ENCODE results near the gene RGL2.
"Not testable (repeated sequence)": the region's sequence is repeated elsewhere in the genome, so short reads cannot be mapped to it uniquely, and the experiment has no call there.

RGL2 gene, protein sequence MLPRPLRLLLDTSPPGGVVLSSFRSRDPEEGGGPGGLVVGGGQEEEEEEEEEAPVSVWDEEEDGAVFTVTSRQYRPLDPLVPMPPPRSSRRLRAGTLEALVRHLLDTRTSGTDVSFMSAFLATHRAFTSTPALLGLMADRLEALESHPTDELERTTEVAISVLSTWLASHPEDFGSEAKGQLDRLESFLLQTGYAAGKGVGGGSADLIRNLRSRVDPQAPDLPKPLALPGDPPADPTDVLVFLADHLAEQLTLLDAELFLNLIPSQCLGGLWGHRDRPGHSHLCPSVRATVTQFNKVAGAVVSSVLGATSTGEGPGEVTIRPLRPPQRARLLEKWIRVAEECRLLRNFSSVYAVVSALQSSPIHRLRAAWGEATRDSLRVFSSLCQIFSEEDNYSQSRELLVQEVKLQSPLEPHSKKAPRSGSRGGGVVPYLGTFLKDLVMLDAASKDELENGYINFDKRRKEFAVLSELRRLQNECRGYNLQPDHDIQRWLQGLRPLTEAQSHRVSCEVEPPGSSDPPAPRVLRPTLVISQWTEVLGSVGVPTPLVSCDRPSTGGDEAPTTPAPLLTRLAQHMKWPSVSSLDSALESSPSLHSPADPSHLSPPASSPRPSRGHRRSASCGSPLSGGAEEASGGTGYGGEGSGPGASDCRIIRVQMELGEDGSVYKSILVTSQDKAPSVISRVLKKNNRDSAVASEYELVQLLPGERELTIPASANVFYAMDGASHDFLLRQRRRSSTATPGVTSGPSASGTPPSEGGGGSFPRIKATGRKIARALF

DNA sequence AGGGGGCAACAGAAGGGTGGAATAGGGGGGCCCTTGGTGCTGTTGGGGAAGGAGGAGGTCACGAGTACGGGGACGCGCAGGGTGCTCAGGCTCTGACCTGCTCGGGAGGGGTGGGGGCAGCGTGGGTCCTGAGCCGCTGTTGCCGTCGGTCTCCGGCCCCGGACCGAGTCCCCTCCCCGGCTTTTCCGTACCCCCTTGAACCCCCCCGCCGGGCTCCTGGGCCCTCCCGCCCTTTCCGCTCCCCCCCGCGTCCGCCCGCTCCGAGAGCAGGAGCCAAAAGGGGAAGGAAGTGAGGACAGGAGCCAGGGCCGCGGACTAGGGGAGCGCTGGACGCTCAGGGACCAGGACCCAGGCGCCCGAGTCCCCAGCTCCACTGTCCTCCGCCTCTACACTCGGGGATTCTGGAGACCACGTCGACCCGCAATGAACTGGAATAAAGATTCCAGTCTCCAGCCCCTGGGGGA, at the start of gene RGL2:
RGL2 (minus strand) TSS at position 170 of the 464 bp plus-strand sequence. CDS start 332 bp downstream, outside the sequence.
- peak in 1 of 2 donors; percentile 41 for DNase-seq (ENCODE audit: low read depth in 2 of 2)

DNA sequence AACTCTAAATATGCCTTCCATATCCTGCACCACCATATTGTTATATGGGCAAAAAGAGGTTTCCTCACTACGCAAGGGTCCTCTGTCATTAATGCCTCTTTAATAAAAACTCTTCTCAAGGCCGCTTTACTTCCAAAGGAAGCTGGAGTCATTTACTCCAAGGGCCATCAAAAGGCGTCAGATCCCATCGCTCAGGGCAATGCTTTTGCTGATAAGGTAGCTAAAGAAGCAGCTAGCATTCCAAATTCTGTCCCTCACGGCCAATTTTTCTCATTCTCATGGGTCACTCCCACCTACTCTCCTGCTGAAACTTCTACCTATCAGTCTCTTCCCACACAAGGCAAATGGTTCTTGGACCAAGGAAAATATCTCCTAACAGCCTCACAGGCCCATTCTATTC, 49.1 kb upstream of the RGL2 start:
- no peak for DNase-seq (ENCODE audit: low read depth in 2 of 2)

DNA sequence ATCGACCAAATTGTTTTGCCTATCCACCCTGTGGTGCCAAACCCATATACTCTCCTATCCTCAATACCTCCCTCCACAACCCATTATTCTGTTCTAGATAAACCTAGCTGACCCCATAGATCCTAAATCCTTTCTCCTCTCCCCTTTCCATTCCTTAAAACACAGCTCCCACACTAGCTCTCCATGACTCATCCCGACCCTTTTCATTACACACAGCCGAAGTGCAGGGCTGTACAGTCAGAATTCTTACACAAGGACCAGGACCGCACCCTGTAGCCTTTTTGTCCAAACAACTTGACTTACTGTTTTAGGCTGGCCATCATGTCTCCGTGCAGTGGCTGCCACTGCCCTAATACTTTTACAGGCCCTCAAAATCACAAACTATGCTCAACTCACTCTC, 48.2 kb upstream of the RGL2 start:
- not testable (repeated sequence) for DNase-seq (ENCODE audit: low read depth in 2 of 2)

DNA sequence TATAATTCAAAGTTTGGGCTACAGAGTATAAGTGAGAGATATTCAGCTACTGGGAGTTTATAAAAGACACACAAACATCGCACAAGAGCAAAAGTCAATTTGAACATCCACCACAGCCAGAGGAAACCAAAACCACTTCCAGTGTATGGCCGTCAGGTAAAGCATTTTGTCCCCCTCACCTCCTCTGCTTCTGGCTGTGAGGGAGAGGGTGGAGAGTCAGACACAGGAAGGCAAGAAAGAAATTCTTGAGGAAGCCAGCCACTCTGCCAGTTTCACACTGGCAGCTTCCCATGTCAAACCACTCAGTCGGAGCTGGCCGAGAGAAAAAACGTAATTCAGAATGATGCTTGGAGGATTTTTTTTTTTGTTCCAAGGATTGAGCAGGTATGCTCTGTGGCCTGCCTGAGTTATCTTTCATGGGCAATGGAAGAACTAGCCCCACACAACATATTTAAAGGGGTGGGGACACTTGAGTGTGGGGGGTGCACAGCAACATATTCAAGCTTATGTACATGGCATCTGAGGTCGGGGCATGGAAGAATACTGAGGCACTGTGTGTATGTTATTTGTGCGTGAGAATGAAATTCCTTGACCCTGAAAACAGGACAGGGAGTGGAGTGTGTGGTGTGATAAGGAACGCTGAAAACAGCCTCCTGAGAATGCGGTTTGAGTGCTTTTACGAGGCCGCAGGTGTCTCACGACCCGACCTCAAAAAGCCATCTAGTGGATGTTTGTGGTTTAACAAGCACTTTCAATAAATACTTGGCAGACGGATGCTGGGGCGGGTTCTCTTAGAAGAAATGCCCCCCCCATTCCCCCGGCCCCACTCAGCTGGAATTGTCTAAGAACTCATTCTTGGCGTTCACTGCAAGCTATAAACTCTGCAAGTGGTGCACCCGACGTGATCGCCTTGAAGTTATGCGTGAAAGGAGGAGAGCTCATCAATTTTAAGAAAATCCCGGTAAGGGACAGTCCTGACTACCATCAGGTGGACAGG, 46.3 kb upstream of the RGL2 start:
- peak in 1 of 2 donors; percentile 38 for DNase-seq (ENCODE audit: low read depth in 2 of 2)

DNA sequence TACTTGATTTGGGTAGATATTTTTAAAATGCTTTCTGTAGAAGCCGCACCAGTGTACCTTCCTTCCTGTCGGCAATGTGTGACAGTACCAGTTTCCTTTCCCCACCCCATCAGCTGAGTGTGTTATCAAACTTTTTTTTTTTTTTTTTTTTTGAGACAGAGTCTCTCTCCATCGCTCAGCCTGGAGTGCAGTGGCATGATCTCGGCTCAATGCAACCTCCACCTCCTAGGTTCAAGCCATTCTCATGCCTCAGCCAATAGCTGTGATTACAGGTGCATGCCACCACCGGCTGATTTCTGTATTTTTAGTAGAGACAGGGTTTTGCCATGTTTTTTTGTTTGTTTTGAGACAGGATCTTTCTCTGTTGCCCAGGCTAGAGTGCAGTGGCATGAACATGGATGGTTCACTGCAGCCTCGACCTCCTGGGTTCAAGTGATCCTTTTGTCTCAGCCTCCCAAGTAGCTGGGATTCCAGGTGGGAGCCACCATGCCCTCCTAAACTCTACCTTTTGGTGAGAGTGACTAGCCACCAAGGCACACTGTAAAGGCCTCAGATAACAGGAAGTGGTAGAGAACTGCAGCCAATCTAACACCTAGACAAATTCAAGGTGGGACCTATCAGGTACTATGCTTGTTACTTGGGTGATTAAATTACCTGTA, 45.3 kb upstream of the RGL2 start:
- DNase-seq (ENCODE audit: low read depth in 2 of 2), result no peak

DNA sequence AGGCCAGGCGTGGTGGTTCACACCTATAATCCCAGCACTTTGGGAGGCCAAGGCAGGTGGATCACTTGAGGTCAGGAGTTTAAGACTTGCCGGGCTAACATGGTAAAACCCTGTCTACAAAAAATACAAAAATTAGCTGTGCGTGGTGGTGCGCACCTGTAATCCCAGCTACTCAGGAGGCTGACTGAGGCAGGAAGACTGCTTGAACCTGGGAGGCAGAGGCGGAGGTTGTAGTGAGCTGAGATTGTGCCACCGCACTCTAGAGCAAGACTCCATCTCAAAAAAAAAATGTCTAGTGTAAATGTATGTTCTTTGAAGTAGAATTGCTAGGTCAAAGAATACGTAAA, 44.8 kb upstream of the RGL2 start:
- not testable (repeated sequence) for DNase-seq (ENCODE audit: low read depth in 2 of 2)

DNA sequence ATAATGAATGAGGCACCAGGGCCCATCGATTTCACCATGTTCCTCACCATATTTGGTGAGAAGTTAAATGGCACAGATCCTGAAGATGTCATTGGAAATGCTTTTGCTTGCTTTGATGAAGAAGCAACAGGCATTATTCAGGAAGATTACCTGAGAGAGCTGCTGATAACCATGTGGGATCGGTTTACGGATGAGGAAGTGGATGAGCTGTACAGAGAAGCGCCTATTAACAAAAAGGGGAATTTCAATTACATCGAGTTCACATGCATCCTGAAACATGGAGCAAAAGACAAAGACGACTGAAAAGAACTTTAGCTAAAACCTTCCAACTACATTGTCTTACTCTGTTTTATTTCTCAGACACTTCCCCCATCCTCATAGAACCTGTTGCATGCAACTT, 40.5 kb upstream of the RGL2 start:
- no peak for DNase-seq (ENCODE audit: low read depth in 2 of 2)

DNA sequence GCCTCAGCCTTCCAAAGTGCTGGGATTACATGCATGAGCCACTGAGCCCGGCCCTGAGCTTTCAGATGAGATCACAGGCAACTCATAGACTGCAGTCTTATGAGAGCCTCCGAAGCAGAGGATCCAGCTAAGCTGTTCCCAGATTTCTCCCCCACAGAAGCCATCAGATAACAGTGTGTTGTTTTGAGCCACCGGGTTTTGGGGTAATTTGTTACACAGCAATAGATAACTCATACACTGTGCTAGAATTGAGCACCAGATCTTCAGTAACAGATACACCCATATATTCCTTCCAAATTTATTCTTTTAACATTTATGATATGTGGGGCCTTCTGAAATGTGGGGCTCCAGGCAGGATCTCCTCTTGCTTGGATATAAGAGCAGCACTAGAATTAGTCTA, 37.8 kb upstream of the RGL2 start:
- DNase-seq (ENCODE audit: low read depth in 2 of 2), result no peak

DNA sequence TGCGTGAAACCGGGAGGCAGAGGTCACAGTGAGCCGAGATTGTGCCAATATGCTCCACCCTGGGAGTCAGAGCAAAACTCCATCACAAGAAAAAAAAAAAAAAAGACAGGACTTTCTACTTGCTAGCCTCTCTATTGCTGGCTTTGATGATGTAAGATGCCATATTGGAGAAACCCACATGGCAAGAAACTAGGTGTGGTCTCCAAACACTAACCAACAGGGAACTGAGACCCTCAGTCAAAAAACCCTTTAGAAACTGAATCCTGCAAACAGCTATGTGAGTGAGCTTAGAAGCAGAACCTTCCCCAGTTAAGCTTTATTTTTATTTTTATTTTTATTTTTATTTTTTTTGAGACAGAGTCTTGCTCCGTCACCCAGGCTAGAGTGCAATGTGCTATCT, 37.2 kb upstream of the RGL2 start:
- DNase-seq (ENCODE audit: low read depth in 2 of 2), result no peak

DNA sequence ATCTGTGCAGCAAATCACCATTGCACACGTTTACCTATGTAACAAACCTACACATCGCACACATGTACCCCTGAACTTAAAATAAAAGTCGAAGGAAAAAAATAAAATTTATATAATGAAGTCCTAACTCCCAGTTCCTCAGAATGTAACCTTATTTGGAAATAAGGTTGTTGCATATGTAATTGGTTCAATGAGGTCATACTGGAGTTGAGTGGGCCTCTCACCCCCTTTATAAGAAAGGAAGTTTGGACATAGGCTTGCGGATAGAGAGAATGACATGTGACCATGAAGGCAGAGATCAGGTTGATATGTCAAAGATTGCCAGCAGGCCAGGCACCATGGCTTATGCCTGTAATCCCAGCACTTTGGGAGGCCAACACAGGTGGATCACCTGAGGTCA, 34.9 kb upstream of the RGL2 start:
- DNase-seq (ENCODE audit: low read depth in 2 of 2), result no peak

DNA sequence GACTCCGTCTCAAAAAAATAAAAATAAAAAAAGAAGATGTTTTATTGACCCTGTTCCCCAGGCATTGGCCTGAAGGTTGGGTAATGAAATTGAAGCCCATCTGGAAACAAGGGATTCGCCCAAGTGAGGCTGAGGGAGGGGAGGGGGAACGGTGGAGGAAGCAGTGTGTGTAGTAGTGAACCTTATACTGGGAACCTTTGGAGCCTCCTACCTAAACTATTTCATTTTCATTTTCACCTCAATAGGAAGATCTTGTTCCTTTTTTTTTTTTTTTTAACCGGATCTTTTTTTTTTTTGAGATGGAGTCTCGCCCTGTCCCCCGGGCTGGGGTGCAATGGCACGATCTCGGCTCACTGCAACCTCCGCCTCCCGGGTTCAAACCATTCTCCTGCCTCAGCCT, 32.0 kb upstream of the RGL2 start:
- no peak for DNase-seq (ENCODE audit: low read depth in 2 of 2)

DNA sequence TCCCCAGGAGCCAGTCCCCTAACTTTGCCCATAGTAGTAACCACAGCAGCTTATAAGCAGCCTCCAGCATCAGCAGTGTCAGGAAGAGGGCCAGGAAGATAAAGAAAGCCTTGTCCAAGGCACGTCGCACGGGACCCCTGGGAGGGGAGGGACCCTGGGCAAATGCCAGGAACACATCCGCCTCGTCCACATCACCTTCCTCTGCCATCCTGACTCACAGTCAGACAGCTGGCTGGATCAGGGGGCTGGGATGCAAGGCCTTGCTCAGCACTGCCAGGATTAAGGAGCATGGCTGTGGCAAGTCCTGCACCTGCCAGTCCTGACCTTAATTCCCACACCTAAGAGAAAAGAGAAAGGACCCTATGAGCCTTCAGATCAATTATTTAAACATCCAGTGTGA, 30.3 kb upstream of the RGL2 start:
- no peak for DNase-seq (ENCODE audit: low read depth in 2 of 2)

DNA sequence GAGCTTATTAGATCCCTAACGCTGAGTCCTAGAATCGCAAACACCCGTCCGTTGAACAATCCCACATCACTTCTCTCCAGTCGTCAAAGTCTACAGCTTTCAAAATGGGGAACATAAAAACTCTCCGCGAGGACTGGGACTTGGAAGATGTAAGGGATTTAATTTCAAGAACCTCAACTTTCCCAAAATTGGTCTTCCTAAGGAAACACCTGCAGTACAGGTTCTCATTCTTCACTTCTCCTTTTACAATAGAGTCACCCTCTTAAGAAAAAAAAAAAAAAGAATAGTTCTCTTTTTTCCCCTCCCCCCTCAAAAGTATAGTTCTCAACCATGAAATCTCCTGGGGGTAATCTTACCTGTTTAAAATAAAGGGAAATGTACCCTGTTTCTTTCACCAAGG, 25.4 kb upstream of the RGL2 start:
- no peak for DNase-seq (ENCODE audit: low read depth in 2 of 2)

DNA sequence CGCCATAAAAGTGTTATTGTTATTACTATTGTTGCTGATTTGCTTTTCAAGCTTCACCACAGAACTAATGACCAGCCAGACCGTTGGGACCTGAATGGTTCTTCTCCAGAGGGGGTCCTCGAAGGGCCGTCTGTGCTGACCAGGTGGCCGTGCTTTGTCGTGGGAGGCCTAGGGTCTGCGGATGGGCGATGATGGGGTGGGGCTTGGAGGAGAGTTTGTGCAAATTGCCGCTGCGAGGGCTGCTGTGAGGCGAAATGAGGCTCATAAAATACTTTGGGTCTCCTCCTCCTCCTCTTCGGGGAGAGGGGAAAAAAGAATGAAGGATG, 24.8 kb upstream of the RGL2 start:
- DNase-seq (ENCODE audit: low read depth in 2 of 2), result no peak

DNA sequence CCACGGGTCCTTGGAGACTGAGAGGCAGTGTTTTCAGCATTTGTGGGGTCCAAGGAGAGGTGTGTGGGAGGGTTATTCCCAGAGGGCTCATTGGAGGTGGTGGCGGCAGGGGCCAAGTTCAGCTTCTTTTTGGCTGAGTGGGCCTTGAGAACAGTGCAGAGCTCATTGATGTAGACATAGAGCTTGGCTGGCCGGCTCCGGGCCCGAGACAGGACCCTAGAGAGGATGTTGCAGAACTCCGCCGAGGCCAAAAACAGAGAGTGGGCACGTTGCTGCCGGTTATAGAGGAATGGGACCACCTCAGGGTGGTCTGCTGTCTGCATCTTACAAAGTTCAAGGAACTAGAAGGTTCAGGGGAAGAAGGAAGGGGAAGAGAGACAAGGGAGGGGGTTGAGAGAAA, 22.5 kb upstream of the RGL2 start:
- DNase-seq (ENCODE audit: low read depth in 2 of 2), result no peak

DNA sequence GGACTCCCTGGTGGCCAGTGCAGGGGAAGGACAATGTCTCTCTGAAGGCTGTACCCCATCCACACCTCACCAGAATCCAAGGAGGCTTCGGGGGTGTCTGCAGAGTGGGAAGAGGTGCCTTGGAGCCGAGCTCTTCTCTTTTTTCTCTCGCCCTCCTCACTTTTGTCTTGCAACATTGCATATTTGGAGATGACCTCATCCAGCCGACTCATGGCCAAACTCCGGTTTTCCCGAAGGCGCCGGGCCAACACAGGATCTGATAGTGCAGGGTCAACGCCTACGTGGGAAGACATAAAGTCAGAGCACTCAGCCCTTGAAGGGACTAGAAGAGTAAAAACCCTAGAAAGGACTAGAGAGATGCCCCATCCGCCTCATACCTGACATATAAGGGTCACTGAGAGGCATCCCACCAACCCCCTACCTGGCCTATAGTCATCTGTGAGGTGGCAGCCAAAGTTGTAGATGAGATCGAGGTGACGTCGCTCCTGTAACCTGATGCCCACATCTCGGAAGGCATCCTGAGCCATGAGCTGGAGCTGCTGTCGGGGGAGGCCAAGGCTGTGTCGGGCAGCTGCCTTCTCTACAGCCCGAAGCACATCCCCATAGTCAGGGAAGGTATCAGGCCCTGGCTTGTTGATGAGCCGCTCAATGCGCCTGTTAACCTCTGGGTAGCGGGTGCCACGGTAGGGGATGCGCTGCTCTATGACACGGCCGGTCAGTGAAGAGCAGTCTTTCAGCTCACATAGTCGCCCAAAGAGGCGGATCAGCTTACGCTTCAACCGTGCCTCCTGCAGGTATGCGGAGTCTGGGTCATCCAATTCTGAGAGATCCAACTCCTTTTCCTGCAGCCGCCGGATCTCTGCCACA, 21.8 kb upstream of the RGL2 start:
- no peak for DNase-seq (ENCODE audit: low read depth in 2 of 2)

DNA sequence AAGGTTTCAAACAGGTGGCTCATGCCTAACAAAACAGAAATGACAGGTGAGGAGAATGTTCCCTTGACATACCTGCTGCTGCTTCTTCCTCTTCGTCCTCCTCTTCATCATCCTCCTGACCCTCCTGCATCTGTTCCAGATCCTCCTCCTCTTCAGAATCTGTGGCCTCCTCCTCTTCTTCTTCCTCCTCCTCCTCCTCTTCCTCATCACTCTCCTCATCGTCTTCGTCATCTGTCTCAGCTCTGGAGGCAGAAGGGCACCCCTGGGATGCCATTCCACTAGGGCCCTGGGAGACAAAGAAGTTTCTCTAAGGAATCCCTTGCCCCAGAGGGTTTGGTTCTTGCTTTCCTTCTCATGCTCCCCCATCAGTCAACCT, 21.2 kb upstream of the RGL2 start:
- no peak for DNase-seq (ENCODE audit: low read depth in 2 of 2)

DNA sequence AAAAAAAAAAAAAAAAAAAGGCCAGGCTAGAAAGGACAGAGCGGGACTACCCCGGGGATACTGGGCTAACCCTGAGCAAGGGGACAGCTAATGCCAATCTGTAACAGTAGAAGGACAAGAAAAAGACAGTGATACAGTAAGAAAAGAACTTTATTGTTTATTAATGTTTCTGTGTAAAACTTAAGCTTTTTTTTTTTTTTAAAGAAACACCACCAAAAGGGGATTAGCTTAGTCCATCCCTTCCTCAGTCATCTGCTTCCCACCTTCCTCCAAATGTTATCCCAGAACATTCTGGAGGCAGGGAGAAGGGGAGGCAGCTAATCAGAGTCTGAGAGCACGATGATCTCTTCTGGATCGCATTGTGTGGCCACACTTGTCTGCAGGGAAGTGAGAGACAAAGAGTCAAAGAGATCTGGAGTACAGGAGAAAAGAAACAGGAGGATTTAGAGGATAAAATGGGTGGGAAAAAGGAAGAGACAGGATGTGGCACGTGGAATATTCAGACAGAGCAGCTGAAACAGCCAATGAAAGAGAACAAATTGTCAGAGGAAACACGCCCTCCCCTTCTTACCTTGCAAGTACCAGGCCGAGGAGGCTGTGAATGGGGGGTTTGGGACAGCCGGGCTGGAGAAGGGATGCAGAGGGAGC, 19.8 kb upstream of the RGL2 start:
- no peak for DNase-seq (ENCODE audit: low read depth in 2 of 2)

DNA sequence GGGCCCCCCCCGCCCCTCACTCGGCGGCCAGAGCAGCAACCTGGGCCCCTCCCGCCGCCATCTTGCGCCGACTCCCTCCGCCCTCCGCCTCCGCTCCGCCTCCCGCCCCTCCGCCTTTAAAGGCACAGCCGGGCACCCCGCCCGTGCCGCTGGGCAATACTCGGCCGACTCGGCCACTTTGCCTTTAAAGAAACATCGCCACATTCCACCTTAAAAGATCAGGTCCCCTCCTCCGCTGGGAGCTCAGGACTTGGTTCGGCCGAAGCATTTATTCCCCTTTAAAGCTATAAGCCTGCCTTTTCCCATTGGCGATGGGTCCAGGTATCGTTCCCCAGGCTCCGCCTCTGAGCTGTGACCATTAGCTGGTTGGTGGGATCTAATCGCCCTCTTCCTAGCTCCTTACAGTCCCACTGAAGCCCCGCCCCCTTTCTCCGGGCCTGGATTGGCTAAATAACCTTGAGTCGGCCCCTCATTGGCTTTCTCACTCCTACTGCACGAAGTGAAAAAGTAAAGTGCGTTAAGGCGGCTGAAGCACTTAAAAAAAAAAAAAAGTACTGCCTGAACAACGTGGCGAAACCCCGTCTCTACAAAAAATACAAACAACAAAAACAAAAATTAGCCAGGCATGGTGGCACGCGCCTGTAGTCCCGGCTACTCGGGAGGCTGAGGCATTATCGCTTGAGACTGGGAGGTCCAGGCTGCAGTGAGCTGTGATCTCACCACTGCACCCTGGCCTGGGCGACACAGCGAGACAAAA, 19.1 kb upstream of the RGL2 start, which contains the start of gene ZBTB22:
ZBTB22 (minus strand) TSS at position 76 of the 757 bp plus-strand sequence. CDS start 828 bp downstream, outside the sequence.
- peak; percentile 94 for DNase-seq (ENCODE audit: low read depth in 2 of 2)

DNA sequence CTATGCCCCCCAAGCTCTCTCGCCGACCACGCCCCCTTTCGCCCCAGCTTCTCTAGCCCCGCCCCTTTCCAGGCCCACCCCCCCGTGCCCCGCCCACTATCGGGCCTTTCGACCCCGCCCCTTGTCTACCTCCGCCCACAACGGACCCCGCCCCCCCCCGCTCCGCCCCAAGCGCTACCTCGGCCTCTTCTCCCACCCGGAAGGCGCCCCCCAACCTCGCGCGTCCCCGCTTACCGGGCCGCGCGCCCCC, 18.6 kb upstream of the RGL2 start:
- peak in 1 of 2 donors; percentile 64 for DNase-seq (ENCODE audit: low read depth in 2 of 2)

Data from stimulated activated CD8-positive, alpha-beta memory T cell treated with anti-CD3 and anti-CD28 coated beads, Interleukin-2, amount 100 ng/mL, for 48 hours (primary cell).